NCI-H1417 (cell line): ENCODE measurements around the gene RAI14.

ENCODE experiments used
- DNase-seq, 3 experiments: peaks; one replicate each; lab custom pipeline; 2025; lab: John Stamatoyannopoulos, UW

The RAI14 gene

GRCh38 chr5:34677428-34677827, 21.3 kb downstream of the RAI14 start:
- no peak for DNase-seq

- no peak for DNase-seq
Measured at GRCh38 chr5:34680896-34681295, 24.8 kb downstream of the RAI14 start.

GRCh38 chr5:34682926-34683623, 26.9 kb downstream of the RAI14 start:
- DNase-seq: no peak

- peak in 2 of 3 experiments; percentile 91 to 98 for DNase-seq
Measured at GRCh38 chr5:34684281-34684979, 28.3 kb downstream of the RAI14 start.

- DNase-seq: no peak
Measured at GRCh38 chr5:34684980-34685352, 28.8 kb downstream of the RAI14 start.

- DNase-seq: peak in 1 of 3 experiments; percentile 15
Measured at GRCh38 chr5:34685485-34686165, 29.5 kb downstream of the RAI14 start.

GRCh38 chr5:34686762-34687268, 30.7 kb downstream of the RAI14 start:
- no peak for DNase-seq

- no peak for DNase-seq
Measured at GRCh38 chr5:34687269-34688011, 31.3 kb downstream of the RAI14 start.

GRCh38 chr5:34688015-34688810, 32.1 kb downstream of the RAI14 start:
- no peak for DNase-seq

- no peak for DNase-seq
Measured at GRCh38 chr5:34690301-34690700, 34.2 kb downstream of the RAI14 start.

GRCh38 chr5:34690898-34691297, 34.8 kb downstream of the RAI14 start:
- no peak for DNase-seq

GRCh38 chr5:34691326-34691725, 35.2 kb downstream of the RAI14 start:
- DNase-seq: no peak

- DNase-seq: no peak
Measured at GRCh38 chr5:34692786-34693185, 36.7 kb downstream of the RAI14 start.

- DNase-seq: no peak
Measured at GRCh38 chr5:34694012-34694411, 37.9 kb downstream of the RAI14 start.

- DNase-seq: no peak
Measured at GRCh38 chr5:34694685-34695084, 38.6 kb downstream of the RAI14 start.

- no peak for DNase-seq
Measured at GRCh38 chr5:34695275-34696027, 39.3 kb downstream of the RAI14 start.

- DNase-seq: no peak
Measured at GRCh38 chr5:34697308-34698108, 41.4 kb downstream of the RAI14 start.

GRCh38 chr5:34698109-34698419, 41.9 kb downstream of the RAI14 start:
- no peak for DNase-seq

- no peak for DNase-seq
Measured at GRCh38 chr5:34698754-34699153, 42.6 kb downstream of the RAI14 start.
